Naive thymus-derived CD4-positive, alpha-beta T cell (primary cell): ENCODE data around the gene MRPL58. TPM values are rescaled to one million over a fixed set of nuclear protein-coding genes. Genes with fewer than 3 reads are reported as not detected.

Experiments
- ATAC-seq: fragments of 150-1000 bp; cut with Tn5 transposase; 2 replicates; pipeline ENCODE4 v1.10.0; 2021; ENCODE audit warnings: mild to moderate bottlenecking, moderate library complexity
- CTCF ChIA-PET: fragments of 350-600 bp; sonication (Branson Sonifier 250); formaldehyde crosslinking; loops from one replicate; lab custom pipeline; 2021; ENCODE audit warnings: antibody characterized with exemption; lab: Charles Lee
- POLR2A ChIA-PET: fragments of 350-600 bp; sonication (Branson Sonifier 250); formaldehyde crosslinking; loops from one replicate; lab custom pipeline; 2021; ENCODE audit warnings: antibody characterized with exemption, inconsistent platforms; lab: Charles Lee
- DNase-seq, 9 donors: peaks; one replicate each; pipeline versions ENCODE4 v3.0.0 to v3.0.0-alpha.2; 2020 to 2022; ENCODE audit warnings: mixed read lengths in 1 of 9
- H3K27ac ChIP-seq: one replicate; pipeline ENCODE4 v1.7.0; 2013; ENCODE audit warnings: mild to moderate bottlenecking, low read depth, low read length, moderate library complexity
- H3K27me3 ChIP-seq, 2 donors: one replicate each; pipeline ENCODE4 v1.7.0; 2013; ENCODE audit warnings: low read length in 2 of 2, mild to moderate bottlenecking in 2 of 2, moderate library complexity in 2 of 2; ENCODE audit not compliant: control insufficient read depth in 2 of 2, insufficient read depth in 2 of 2
- H3K36me3 ChIP-seq, 3 experiments: 1 replicate in 2 of 3; 2 replicates in 1 of 3; pipeline ENCODE4 v1.7.0; 2013; ENCODE audit warnings: low read length in 3 of 3, mild to moderate bottlenecking in 3 of 3, moderate library complexity in 1 of 3; ENCODE audit not compliant: insufficient read depth in 3 of 3, control insufficient read depth in 2 of 3
- H3K4me1 ChIP-seq, 2 donors: one replicate each; pipeline ENCODE4 v1.7.0; 2013; ENCODE audit warnings: low read length in 2 of 2, mild to moderate bottlenecking in 2 of 2, moderate library complexity in 1 of 2; ENCODE audit not compliant: control insufficient read depth in 2 of 2, insufficient read depth in 2 of 2
- H3K4me3 ChIP-seq: 2 replicates; pipeline ENCODE4 v1.7.0; 2013; ENCODE audit warnings: mild to moderate bottlenecking, low read length
- H3K9me3 ChIP-seq, 3 experiments: 1 replicate in 2 of 3; 2 replicates in 1 of 3; pipeline ENCODE4 v1.7.0; 2013; ENCODE audit warnings: low read length in 3 of 3; ENCODE audit not compliant: control insufficient read depth in 2 of 3
- H3K27ac Mint-ChIP-seq, 9 donors: one replicate each; pipeline ENCODE4 v1.8.0; 2020 to 2022; ENCODE audit warnings: mixed read lengths in 9 of 9, mild to moderate bottlenecking in 8 of 9, moderate library complexity in 5 of 9, inconsistent platforms in 2 of 9
- H3K27me3 Mint-ChIP-seq, 5 donors: one replicate each; pipeline ENCODE4 v1.8.0; 2021 to 2022; ENCODE audit warnings: mixed read lengths in 5 of 5, mild to moderate bottlenecking in 1 of 5
- H3K36me3 Mint-ChIP-seq, 5 donors: one replicate each; pipeline ENCODE4 v1.8.0; 2020 to 2022; ENCODE audit warnings: mixed read lengths in 5 of 5, mild to moderate bottlenecking in 3 of 5, inconsistent platforms in 1 of 5
- H3K4me1 Mint-ChIP-seq, 7 donors: one replicate each; pipeline ENCODE4 v1.8.0; 2020 to 2022; ENCODE audit warnings: mixed read lengths in 7 of 7, mild to moderate bottlenecking in 3 of 7, inconsistent platforms in 1 of 7
- H3K4me3 Mint-ChIP-seq, 10 donors: one replicate each; pipeline ENCODE4 v1.8.0; 2020 to 2022; ENCODE audit warnings: mild to moderate bottlenecking in 10 of 10, mixed read lengths in 10 of 10, moderate library complexity in 6 of 10, inconsistent platforms in 2 of 10
- H3K9me3 Mint-ChIP-seq, 11 donors: one replicate each; pipeline ENCODE4 v1.8.0; 2020 to 2022; ENCODE audit warnings: mixed read lengths in 11 of 11, mild to moderate bottlenecking in 4 of 11, inconsistent platforms in 1 of 11, moderate library complexity in 1 of 11
- intact Hi-C, 2 donors: fragments of 100-400 bp; cut with micrococcal nuclease; formaldehyde crosslinking; loops; one replicate each; pipeline ENCODE4 v1.15.1; 2023
- polyA plus RNA-seq, 2 donors: library from polyadenylated mRNA; unstranded; fragments of 300-500 nt; fragmentation: Illumina TruSeq; gene quantifications; one replicate each; pipeline ENCODE4 v1.2.3, GENCODE V29; 2021
- total RNA-seq, 6 experiments: library from RNA in 5 of 6; stranded (reverse) in 5 of 6; gene quantifications; 1 replicate in 5 of 6; 2 replicates in 1 of 6; pipeline ENCODE4 v1.2.3 and lab custom pipeline; 2021 to 2026

MRPL58 gene
- total and polyA plus RNA-seq, 7 experiments from 2014 or later, result 11.7 to 71.4 (median 25.1) TPM

- no peak for DNase-seq
- CTCF ChIA-PET, result interaction anchor here (0.6 to 4.5 kb wide), 4 partner anchors 10 to 58 kb away, joined by 3 to 18 read pairs (median 4); no protein-coding TSS in a partner anchor
- no peak overlapping the region for H3K27ac ChIP-seq
- no peaks in the 10 kb centered on the region for H3K36me3 ChIP-seq
- Mint-ChIP-seq H3K27me3 (peaks cover 0 to 5% (median 0%) of the 10 kb centered on the region in 5 donors), H3K4me3 (no peak overlapping the region), H3K9me3 (no peaks in the 10 kb centered on the region), H3K36me3 (no peaks in the 10 kb centered on the region), H3K4me1 (peaks cover 0 to 5% (median 0%) of the 10 kb centered on the region in 7 donors), H3K27ac (peak overlapping the region in 1 of 9 donors; percentile 66)
- H3K4me1 ChIP-seq, result no peaks in the 10 kb centered on the region
- H3K4me3 ChIP-seq, result no peak overlapping the region
- ATAC-seq, result no peak
- H3K9me3 ChIP-seq, result no peaks in the 10 kb centered on the region
- POLR2A ChIA-PET, result interaction anchor here (1.3 to 1.4 kb wide), 2 partner anchors 26 to 144 kb away, joined by 3 to 4 read pairs; no protein-coding TSS in a partner anchor
- no peaks in the 10 kb centered on the region for H3K27me3 ChIP-seq
- intact Hi-C loops, result loop anchor here (1.0 kb wide), 1 partner anchor 45 kb away; no protein-coding TSS in a partner anchor
Measured at GRCh38 chr17:75006653-75007052, 5.8 kb upstream of the MRPL58 start.

GRCh38 chr17:75008373-75008772 is 4.1 kb upstream of the MRPL58 start:
- intact Hi-C loops, result no loop called here
- H3K4me1 ChIP-seq, result peaks cover 5 to 10% of the 10 kb centered on the region in 2 donors
- H3K4me1 Mint-ChIP-seq, result peaks cover 8 to 19% (median 13%) of the 10 kb centered on the region in 7 donors
- DNase-seq, result no peak
- no peak overlapping the region for H3K4me3 ChIP-seq
- no peak overlapping the region for H3K27ac Mint-ChIP-seq
- H3K9me3 ChIP-seq, result no peaks in the 10 kb centered on the region
- H3K27me3 Mint-ChIP-seq, result peaks cover 0 to 5% (median 0%) of the 10 kb centered on the region in 5 donors
- H3K36me3 ChIP-seq, result peaks cover 0 to 5% (median 0%) of the 10 kb centered on the region in 3 experiments
- CTCF ChIA-PET, result interaction anchor here (0.7 to 4.5 kb wide), 4 partner anchors 21 to 105 kb away, joined by 3 to 18 read pairs (median 3); partner anchors contain the start of gene CDR2L
- POLR2A ChIA-PET, result interaction anchor here (0.7 to 1.2 kb wide), 2 partner anchors 30 to 36 kb away, joined by 3 to 4 read pairs; partner anchors contain the start of gene HID1
- no peak for ATAC-seq
- no peaks in the 10 kb centered on the region for H3K36me3 Mint-ChIP-seq
- H3K27ac ChIP-seq, result no peak overlapping the region
- no peaks in the 10 kb centered on the region for H3K27me3 ChIP-seq
- no peaks in the 10 kb centered on the region for H3K9me3 Mint-ChIP-seq
- no peak overlapping the region for H3K4me3 Mint-ChIP-seq

- Mint-ChIP-seq H3K27me3 (peaks cover 0 to 5% (median 0%) of the 10 kb centered on the region in 5 donors), H3K9me3 (no peaks in the 10 kb centered on the region), H3K36me3 (peaks cover 0 to 3% (median 2%) of the 10 kb centered on the region in 5 donors), H3K4me1 (peaks cover 15 to 27% (median 20%) of the 10 kb centered on the region in 7 donors), H3K4me3 (peak overlapping the region in 1 of 10 donors; percentile 38), H3K27ac (no peak overlapping the region)
- ATAC-seq (no peak), DNase-seq (no peak)
- Histone ChIP-seq H3K27ac (no peak overlapping the region), H3K9me3 (no peaks in the 10 kb centered on the region), H3K4me3 (no peak overlapping the region), H3K4me1 (peaks cover 9 to 14% of the 10 kb centered on the region in 2 donors), H3K36me3 (peaks cover 0 to 5% (median 0%) of the 10 kb centered on the region in 3 experiments), H3K27me3 (no peaks in the 10 kb centered on the region)
- intact Hi-C loops, result no loop called here
- POLR2A ChIA-PET, result interaction anchor here (0.7 to 2.8 kb wide), 4 partner anchors 31 to 102 kb away, joined by 3 to 9 read pairs (median 4); partner anchors contain the start of gene HID1
- CTCF ChIA-PET, result interaction anchor here (0.5 to 5.1 kb wide), 4 partner anchors 22 to 174 kb away, joined by 3 to 42 read pairs (median 4); partner anchors contain the start of gene CDR2L
Measured at GRCh38 chr17:75009139-75009724, 3.2 kb upstream of the MRPL58 start.

- CTCF ChIA-PET, result interaction anchor here (0.8 to 5.1 kb wide), 9 partner anchors 23 to 100 kb away, joined by 3 to 42 read pairs (median 6); partner anchors contain the start of genes CDR2L and HID1
- Mint-ChIP-seq H3K27ac (peak overlapping the region in 6 of 9 donors; percentile 5 to 95 (median 64)), H3K9me3 (no peaks in the 10 kb centered on the region), H3K27me3 (peaks cover 0 to 4% (median 0%) of the 10 kb centered on the region in 5 donors), H3K4me1 (peaks cover 22 to 38% (median 30%) of the 10 kb centered on the region in 7 donors), H3K36me3 (peaks cover 0 to 11% (median 3%) of the 10 kb centered on the region in 5 donors), H3K4me3 (peak overlapping the region; percentile 18 to 98 (median 52))
- H3K4me1 ChIP-seq, result peaks cover 9 to 14% of the 10 kb centered on the region in 2 donors
- no peak overlapping the region for H3K4me3 ChIP-seq
- H3K36me3 ChIP-seq, result peaks cover 0 to 5% (median 0%) of the 10 kb centered on the region in 3 experiments
- intact Hi-C loops, result no loop called here
- POLR2A ChIA-PET, result interaction anchor here (0.6 to 3.7 kb wide), 15 partner anchors 10 to 251 kb away, joined by 3 to 50 read pairs (median 10); partner anchors contain the start of genes ATP5PD, CDR2L, FDXR and GGA3
- ATAC-seq, result no peak
- no peak for DNase-seq
- no peaks in the 10 kb centered on the region for H3K27me3 ChIP-seq
- H3K9me3 ChIP-seq, result no peaks in the 10 kb centered on the region
- no peak overlapping the region for H3K27ac ChIP-seq
Measured at GRCh38 chr17:75010683-75011400, 1.6 kb upstream of the MRPL58 start.

- intact Hi-C loops, result loop anchor here (1.0 to 2.0 kb wide), 8 partner anchors 21 to 50 kb away; partner anchors contain the start of genes CDR2L (in 2 of the 2), ATP5PD (in 1 of the 2) and KCTD2 (in 1 of the 2)
- Mint-ChIP-seq H3K9me3 (no peaks in the 10 kb centered on the region), H3K27me3 (peaks cover 0 to 4% (median 0%) of the 10 kb centered on the region in 5 donors), H3K36me3 (peaks cover 0 to 16% (median 7%) of the 10 kb centered on the region in 5 donors), H3K4me3 (peak overlapping the region; percentile 76 to 98 (median 94)), H3K27ac (peak overlapping the region in 8 of 9 donors; percentile 82 to 97 (median 92)), H3K4me1 (peaks cover 25 to 38% (median 35%) of the 10 kb centered on the region in 7 donors)
- Histone ChIP-seq H3K4me3 (peak overlapping the region; percentile 69), H3K9me3 (no peaks in the 10 kb centered on the region), H3K27ac (peak overlapping the region; percentile 83), H3K36me3 (peaks cover 0 to 8% (median 0%) of the 10 kb centered on the region in 3 experiments), H3K27me3 (no peaks in the 10 kb centered on the region), H3K4me1 (peaks cover 9 to 14% of the 10 kb centered on the region in 2 donors)
- POLR2A ChIA-PET, result interaction anchor here (0.6 to 3.7 kb wide), 24 partner anchors 11 to 383 kb away, joined by 3 to 50 read pairs (median 8); partner anchors contain the start of genes ARMC7, ATP5PD, CDR2L and GGA3
- CTCF ChIA-PET, result interaction anchor here (0.7 to 5.1 kb wide), 13 partner anchors 12 to 622 kb away, joined by 3 to 42 read pairs (median 4); partner anchors contain the start of genes CDR2L, HID1 and OTOP2
- ATAC-seq (no peak), DNase-seq (no peak)
Measured at GRCh38 chr17:75011401-75012095, 922 bp upstream of the MRPL58 start.
